Stimulated activated CD4-positive, alpha-beta T cell treated with anti-CD3 and anti-CD28 coated beads, Interleukin-15, amount 100 ng/mL, for 1 hour (primary cell): ENCODE measurements around the gene UPK2.
A peak's percentile ranks its signal among the peaks of the same experiment; 100 is the strongest.

Source experiments
- DNase-seq, 2 donors: peaks; one replicate each; pipeline ENCODE4 v3.0.0-alpha.2; 2020; ENCODE audit warnings: low read depth in 1 of 2, low spot score in 1 of 2

The UPK2 gene

GRCh38 chr11:118917481-118918127 is 38.5 kb upstream of the UPK2 start:
- DNase-seq, result no peak

GRCh38 chr11:118918128-118918685 is 37.9 kb upstream of the UPK2 start:
- no peak for DNase-seq

- no peak for DNase-seq
Observed at GRCh38 chr11:118918686-118919280, 37.3 kb upstream of the UPK2 start.

DNA sequence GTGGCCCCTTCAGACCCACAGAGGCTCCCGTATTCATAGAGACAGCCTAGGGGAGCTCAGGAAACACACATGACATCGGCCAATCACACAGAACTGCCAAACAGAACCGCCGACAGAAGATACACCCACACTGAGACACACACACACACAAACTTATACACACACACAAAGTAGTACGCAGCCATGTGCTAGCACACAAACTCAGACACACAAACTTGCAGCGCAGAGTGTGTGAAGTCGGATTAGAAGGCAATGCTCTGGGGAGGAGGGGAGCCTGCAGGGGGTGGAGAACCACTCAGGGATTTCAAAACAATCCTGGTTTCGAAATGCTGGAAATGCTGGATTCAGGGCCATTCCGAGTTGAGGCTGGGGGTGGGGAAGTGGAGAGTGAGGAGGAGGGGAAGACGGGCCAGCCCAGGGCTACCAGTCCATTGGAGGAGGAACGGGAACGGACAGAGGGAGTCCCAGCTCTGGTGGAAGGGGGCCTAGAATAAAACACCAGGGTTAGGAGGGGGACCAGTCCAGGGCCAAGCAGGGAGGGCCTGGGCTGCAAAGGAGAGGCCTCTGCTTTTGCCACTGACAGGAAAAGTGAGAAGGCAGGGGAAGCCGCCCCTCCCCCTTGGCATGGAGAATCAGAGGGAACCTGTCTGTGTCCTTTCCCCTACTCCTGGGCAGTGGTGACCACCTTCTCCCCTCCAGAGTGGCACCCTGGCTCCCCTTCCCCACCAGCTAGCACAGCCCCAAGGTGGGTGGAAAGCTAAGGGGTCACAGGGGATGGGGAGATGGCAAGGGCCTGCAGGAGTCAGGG is 34.8 kb upstream of the UPK2 start:
- no peak for DNase-seq

GRCh38 chr11:118921929-118922744 is 34.0 kb upstream of the UPK2 start:
- no peak for DNase-seq

DNA sequence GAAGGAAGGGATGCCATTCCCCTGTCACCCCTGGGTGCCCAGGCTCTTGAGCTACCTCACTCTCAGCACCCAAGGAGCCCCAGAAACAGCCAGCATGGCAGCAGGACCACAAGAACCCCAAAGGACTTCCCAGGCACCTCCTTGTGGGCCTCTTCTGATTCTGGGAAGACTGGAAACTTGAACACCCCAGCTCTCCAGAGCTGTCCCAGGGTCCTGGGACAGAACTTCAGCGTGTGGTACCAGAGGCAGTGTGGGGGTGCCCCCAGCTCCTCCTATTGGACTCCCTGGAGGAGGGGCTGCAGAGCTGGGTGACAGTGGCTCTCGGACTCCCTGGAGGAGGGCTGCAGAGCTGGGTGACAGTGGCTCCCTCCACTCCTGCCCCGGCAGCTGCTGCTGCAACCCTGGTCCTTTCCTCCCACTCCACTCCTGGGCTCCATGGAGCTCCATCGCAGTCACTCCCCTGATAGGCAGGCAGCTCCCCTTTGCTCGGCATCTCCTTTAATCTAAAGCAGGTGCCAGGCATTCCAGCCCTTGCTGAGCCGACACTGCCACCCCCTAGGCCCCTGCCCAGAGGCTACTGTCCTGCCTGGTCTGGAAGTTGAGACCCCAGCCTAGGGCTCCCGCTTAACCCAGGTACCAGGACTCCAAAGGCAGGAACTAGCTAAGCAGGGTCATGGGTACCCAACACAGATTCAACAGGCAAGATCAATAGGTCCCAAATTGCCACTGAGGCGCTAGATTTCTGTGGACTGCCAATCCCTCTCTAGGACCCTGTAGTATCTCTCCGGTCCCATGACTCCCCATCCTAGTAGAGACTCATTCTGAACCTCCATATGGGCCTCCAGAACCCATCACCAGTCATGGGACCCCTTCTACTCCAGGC is 33.1 kb upstream of the UPK2 start:
- DNase-seq, result no peak

GRCh38 chr11:118923721-118924587 is 32.1 kb upstream of the UPK2 start:
- no peak for DNase-seq

DNA sequence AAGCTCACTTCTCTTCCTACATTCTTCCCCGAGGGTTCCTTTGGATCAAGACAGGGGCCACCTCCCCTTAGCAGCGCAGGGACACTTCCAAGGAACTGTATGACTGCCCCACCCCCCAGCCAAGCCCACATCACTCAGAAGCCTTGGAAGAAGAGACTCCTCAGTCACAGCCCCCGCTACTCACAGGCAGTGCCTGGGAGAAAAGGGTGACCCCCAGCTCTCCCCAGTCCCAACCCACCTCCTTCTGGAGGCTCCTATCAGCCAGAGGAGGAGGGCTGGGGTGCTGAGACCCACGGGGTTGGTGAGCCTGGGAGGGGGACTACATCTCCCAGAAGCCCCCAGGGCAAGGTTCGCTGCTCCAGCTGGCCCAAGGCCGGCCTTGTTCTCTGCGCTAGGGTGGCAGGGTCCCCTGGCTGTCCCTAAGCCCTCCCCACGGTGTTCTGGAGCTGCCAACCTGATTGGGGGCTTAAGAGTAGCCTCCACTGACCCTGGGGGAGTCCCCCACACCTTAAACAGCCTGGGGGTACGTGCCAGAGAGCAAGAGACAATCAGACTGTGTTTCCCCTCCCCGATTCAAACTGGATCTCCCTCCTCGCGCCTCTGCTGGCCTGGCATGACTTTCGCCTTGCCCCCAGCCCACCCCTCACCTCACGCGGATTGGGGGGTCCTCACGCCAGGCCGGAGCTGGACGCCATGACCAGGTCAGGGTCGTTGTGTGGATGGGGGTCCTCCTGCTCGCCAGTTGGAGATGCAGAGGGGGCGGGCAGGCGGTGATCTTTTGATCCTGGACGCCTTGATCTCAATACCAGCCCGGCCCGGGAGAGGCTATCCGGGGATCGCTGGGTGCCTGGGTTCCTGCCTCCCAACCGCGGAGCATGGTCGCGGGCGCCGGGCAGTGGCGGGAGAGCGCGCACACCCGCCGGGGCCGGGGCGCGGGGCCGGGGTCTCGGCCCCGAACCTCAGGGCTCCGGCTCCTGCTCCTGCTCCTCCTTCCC is 31.2 kb upstream of the UPK2 start:
- no peak for DNase-seq

DNA sequence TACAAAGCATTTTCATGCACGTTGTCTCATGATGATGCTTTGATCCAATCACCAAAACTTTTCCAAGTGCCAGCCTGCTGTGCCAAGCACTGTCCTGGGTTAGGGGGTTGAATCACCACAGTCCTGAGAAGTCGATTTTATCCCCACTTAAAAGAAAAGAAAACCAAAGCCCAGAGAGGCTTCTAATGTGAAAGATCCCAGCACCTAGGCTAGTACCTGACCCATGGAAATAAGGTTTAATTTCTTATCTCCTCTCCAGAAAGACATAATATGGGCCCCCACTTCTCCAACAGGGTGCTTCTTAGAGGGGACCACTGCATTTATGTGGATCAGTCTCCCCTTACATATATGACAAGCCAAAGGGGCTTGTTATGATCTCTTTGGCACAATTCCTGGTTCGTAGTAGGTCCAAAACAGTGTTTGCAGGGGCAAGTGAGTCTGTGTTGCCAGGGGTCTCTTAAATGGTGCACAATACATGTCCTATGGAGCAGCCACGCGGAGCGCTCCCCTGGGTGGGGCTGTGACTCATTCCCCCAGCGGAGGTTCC is 28.5 kb upstream of the UPK2 start:
- DNase-seq, result no peak

- DNase-seq, result peak; percentile 86
Observed at GRCh38 chr11:118928101-118928869, 27.8 kb upstream of the UPK2 start.

DNA sequence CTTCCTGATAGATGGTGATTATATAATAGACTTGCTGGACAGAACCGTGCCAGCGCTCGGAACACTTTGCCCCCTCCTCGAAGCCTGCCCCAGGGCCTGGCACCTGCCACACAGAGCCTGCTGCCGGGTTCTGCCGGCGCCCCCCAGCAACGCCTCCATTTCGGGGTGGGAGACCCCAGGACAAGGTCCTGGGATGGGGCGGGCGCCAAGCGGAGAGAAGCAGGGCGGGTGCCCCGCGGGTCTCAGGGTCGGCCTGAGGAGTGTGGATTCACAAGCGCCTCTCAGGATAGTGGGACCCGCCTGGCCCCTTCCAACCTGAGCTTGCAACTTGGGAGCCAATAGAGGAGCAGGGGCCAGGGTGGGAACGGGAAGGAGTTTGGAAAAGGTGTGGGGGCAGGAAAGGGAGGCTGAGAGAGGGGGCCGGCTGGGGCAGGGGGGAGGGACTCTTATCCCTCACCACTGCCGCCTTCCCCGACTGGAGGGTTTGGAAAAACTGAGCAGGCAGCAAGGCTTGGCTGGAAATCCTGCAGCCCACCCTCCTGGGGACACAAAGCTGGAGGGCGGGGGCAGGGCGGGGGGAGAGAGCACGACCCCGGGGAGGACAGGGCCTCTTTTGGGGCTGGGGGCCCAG is 27.1 kb upstream of the UPK2 start:
- no peak for DNase-seq

GRCh38 chr11:118929501-118930093 is 26.5 kb upstream of the UPK2 start:
- DNase-seq, result peak in 1 of 2 donors; percentile 49

- DNase-seq, result peak; percentile 74 to 75
Observed at GRCh38 chr11:118930094-118930712, 25.9 kb upstream of the UPK2 start.

- no peak for DNase-seq
Observed at GRCh38 chr11:118931571-118931970, 24.5 kb upstream of the UPK2 start.

GRCh38 chr11:118933486-118933885 is 22.6 kb upstream of the UPK2 start:
- DNase-seq, result no peak

- DNase-seq, result no peak
Observed at GRCh38 chr11:118935376-118935775, 20.7 kb upstream of the UPK2 start.
